GM12892 (cell line): ENCODE data around the gene CNGA4.
A peak's percentile ranks its signal among the peaks of the same experiment; 100 is the strongest.

ENCODE experiments used
- DNase-seq: peaks from one replicate; pipeline ENCODE4 v3.0.0; 2011; ENCODE audit not compliant: insufficient read length
- FAIRE-seq: peaks from 2 replicates; lab custom pipeline; 2011; peaks lifted over from hg19 to GRCh38; lab: Jason Lieb, UNC
- POLR2A ChIP-seq: IDR thresholded peaks from 2 replicates; pipeline ENCODE4 v1.6.1; 2011; ENCODE audit warnings: low read depth, low read length, control low read depth
- POLR2AphosphoS5 ChIP-seq: IDR thresholded peaks from 2 replicates; pipeline ENCODE4 v1.6.1; 2011; ENCODE audit warnings: low read depth, low read length, control low read depth
- TAF1 ChIP-seq: IDR thresholded peaks from 2 replicates; pipeline ENCODE4 v1.6.1; 2011; ENCODE audit warnings: low read depth, mild to moderate bottlenecking, control low read depth, low read length, borderline replicate concordance

Gene CNGA4

DNA sequence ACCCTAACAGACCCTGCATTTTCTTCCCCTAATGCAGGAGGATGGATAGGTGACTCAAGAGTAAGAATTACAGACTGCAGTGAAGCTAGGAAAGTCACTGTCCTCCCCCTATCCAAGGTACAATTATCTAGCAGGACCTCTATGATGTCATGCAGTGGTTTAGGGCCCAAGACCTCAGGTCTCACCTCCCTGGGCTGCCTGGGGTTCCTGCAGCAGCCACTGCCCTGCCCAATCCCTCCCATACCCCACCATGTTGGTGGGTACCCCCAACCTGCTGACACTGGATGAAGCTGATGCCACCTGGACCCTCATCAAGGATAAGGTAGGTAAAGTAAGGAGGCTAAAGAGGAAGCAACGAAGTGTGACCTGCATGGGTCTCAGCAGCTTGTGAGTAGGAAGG, 33.5 kb upstream of the CNGA4 start, which contains the start of gene C11orf42:
TSS of gene C11orf42 (plus strand) at position 192 of the 400 bp plus-strand sequence. CDS start at position 251, 59 bp downstream.
- TF ChIP-seq POLR2A (no peak), TAF1 (no peak)
- no peak for DNase-seq
- peak; percentile 24 for FAIRE-seq

- FAIRE-seq, result no peak
Measured at GRCh38 chr11:6206456-6207180, 32.3 kb upstream of the CNGA4 start.

DNA sequence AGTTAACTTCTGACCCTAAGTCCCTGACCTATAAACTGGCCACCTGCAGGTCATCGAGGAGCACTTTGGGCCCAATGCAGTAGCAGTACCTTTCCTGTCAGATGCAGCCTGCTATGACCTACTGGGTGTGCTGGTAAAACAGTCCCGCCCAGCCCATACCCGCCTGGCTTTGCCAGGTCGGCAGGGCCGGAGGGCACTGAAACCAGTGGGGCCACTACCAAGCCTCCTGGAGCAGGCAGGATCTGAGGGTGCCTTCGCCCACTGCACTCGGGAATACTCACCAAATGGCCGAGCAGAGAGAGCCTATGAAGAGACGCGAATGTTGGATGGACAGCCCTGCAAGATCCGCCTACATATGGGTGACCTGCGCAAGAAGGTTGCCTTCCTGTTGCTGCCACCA, 29.1 kb upstream of the CNGA4 start:
- no peak for FAIRE-seq
- TF ChIP-seq POLR2A, result no peak
- no peak for TF ChIP-seq POLR2AphosphoS5
- no peak for TF ChIP-seq TAF1
- DNase-seq, result no peak

More at GRCh38 chr11:6206456-6207180, 32.3 kb upstream of the CNGA4 start:
- no peak for DNase-seq
- TF ChIP-seq POLR2AphosphoS5, result no peak
- TF ChIP-seq TAF1, result no peak

DNA sequence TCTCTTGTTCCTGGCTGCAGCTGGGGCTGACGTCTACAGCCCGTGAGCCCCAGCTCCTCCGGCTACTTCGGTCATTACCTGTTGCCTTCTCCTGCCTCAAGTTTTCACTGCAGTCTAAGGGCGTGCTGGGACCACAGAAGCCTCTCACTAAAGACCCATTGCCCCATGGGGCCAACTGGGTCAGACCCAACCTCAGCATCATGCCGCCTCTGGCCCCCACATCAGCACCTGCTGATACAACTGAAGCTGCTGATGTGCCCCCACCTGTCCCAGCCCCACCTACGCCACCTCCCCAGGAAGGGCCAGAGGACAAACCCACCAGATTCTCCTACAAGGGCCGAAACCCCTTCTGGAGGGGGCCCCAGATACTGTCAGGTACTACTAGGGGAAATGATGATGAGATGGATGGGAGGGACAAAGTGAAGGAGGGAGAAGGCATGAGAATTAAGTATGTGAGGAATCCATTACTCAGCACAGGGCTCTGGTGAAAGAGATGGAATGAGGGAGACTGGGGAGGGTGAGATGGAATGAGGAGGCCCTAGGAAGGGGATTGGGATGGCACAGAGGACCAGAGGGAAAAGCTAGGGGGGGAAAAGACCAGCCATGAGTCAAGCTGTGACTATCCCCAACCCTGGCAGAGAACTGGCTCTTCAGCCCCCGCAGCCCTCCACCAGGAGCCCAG, 28.5 kb upstream of the CNGA4 start:
- TF ChIP-seq POLR2A (no peak), POLR2AphosphoS5 (no peak), TAF1 (no peak)
- FAIRE-seq, result no peak
- no peak for DNase-seq

GRCh38 chr11:6214530-6214929, 24.4 kb upstream of the CNGA4 start:
- TF ChIP-seq POLR2A (no peak), POLR2AphosphoS5 (no peak), TAF1 (no peak)
- DNase-seq (no peak), FAIRE-seq (no peak)

- TF ChIP-seq POLR2A, result no peak
- no peak for TF ChIP-seq POLR2AphosphoS5
- TF ChIP-seq TAF1, result no peak
- DNase-seq, result no peak
- no peak for FAIRE-seq
Measured at GRCh38 chr11:6216501-6216900, 22.4 kb upstream of the CNGA4 start.

DNA sequence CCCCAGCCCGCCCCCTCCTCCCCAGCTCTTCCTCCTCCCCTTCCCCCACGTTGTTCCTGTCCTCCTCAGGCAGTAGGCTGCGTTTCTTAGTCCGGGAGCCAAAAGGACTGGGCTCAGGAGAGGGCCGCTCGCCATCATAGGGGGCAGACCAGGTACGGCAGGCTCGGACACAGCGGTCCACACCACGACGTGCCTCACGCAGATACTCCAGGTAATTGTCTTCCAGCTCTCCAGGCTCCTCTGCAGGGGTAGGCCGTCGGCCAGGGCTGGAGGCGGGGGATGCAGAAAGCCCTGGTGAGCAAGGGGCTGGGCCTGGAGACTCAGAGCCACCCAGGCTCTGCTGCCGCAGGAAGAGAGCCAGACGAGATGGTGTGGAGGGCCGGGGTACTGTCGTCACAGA, 21.2 kb upstream of the CNGA4 start:
- no peak for TF ChIP-seq POLR2A
- no peak for TF ChIP-seq TAF1
- TF ChIP-seq POLR2AphosphoS5, result no peak
- FAIRE-seq (no peak), DNase-seq (no peak)

DNA sequence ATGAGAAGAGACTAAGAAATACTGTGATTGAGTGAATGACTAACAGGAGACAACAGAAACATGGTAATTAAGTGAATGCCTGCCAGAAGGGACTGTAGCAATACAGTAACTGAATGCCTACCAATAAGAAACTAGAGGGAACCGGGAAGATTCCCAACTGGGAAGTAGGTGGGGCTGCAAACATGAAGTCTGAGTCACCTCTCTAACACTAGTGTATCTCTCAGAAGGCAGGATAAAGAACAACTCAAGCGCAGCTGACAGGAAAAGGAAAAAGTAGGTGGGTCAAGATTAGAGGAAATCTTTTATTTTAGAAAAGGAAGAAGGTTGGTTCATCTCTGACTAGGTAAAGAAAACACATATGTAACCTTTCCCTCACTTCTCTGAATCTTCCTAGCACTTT, 19.5 kb upstream of the CNGA4 start:
- no peak for DNase-seq
- FAIRE-seq, result no peak
- TF ChIP-seq POLR2A (no peak), TAF1 (no peak), POLR2AphosphoS5 (no peak)

- no peak for DNase-seq
- no peak for FAIRE-seq
- no peak for TF ChIP-seq POLR2AphosphoS5
- TF ChIP-seq TAF1, result no peak
- no peak for TF ChIP-seq POLR2A
Measured at GRCh38 chr11:6223854-6224253, 15.0 kb upstream of the CNGA4 start.

- FAIRE-seq (peak; percentile 21), DNase-seq (no peak)
- TF ChIP-seq POLR2AphosphoS5 (no peak), TAF1 (no peak), POLR2A (no peak)
Measured at GRCh38 chr11:6224421-6224820, 14.5 kb upstream of the CNGA4 start.

- DNase-seq (no peak), FAIRE-seq (no peak)
- TF ChIP-seq POLR2AphosphoS5 (no peak), TAF1 (no peak), POLR2A (no peak)
Measured at GRCh38 chr11:6225024-6225423, 13.9 kb upstream of the CNGA4 start.

GRCh38 chr11:6225896-6226295, 13.0 kb upstream of the CNGA4 start:
- no peak for TF ChIP-seq POLR2AphosphoS5
- no peak for TF ChIP-seq TAF1
- TF ChIP-seq POLR2A, result no peak
- DNase-seq (no peak), FAIRE-seq (no peak)
